MM.1S (cell line): ENCODE data around the gene DCST2.

ENCODE experiments used
- CTCF ChIP-seq: fragments of 300-600 bp; sonication (generic); IDR thresholded peaks from 2 replicates; pipeline ENCODE4 v1.5.1; 2016; ENCODE audit warnings: antibody characterized with exemption, low read length, mixed read lengths
- EZH2 ChIP-seq: fragments of 300-600 bp; sonication (generic); optimal IDR thresholded peaks from 2 replicates; pipeline ENCODE3; 2017; ENCODE audit warnings: low read depth, mild to moderate bottlenecking, antibody characterized with exemption, low read length, mixed read lengths
- EZH2phosphoT487 ChIP-seq: fragments of 300-600 bp; sonication (generic); IDR thresholded peaks from 2 replicates; pipeline ENCODE4 v1.6.1; 2018; ENCODE audit warnings: antibody characterized with exemption, low read length

GRCh38 chr1:155026588-155026987 is 7.0 kb downstream of the DCST2 start:
- no peak for TF ChIP-seq EZH2
- TF ChIP-seq CTCF, result no peak
- TF ChIP-seq EZH2phosphoT487, result no peak
